Omental fat pad (tissue), 4 donors: Measurements from ENCODE around the gene ADAMTS13. TPM values are rescaled to one million over a fixed set of nuclear protein-coding genes. Genes with fewer than 3 reads are reported as not detected.

ENCODE experiments used
- ATAC-seq: fragments of 150-250 bp; one replicate; pipeline ENCODE4 v1.9.1; 2016; ENCODE audit warnings: mild to moderate bottlenecking, moderate library complexity; ENCODE audit not compliant: low FRiP score
- DNase-seq: peaks from one replicate; pipeline ENCODE4 v3.0.0-alpha.2; 2019; ENCODE audit warnings: low spot score
- CTCF ChIP-seq, 3 donors: fragments of 450-650 bp; IDR thresholded peaks; one replicate each; pipeline ENCODE4 v1.5.1; 2016 to 2017; ENCODE audit warnings: antibody characterized with exemption in 3 of 3, mild to moderate bottlenecking in 3 of 3, moderate library complexity in 2 of 3
- total RNA-seq, 4 donors: library from RNA; depleted of rRNA; stranded (reverse); fragments of >200 nt; gene quantifications; one replicate each; pipeline ENCODE4 v1.1.0, GENCODE V29; 2016

Gene ADAMTS13
- total RNA-seq, 4 donors from 2014 or later = 1.1 to 3.0 (median 1.2) TPM

GRCh38 chr9:133402689-133403088 lies 19.5 kb upstream of the ADAMTS13 start:
- TF ChIP-seq CTCF (IDR thresholded peaks at IDR 0.05) = no peak
- ATAC-seq (no peak), DNase-seq (no peak)

GRCh38 chr9:133403766-133404453 lies 18.3 kb upstream of the ADAMTS13 start:
- DNase-seq (no peak), ATAC-seq (no peak)
- TF ChIP-seq CTCF (IDR thresholded peaks at IDR 0.05) = no peak

- TF ChIP-seq CTCF (IDR thresholded peaks at IDR 0.05) = no peak
- no peak for ATAC-seq
- DNase-seq = no peak
These were observed 17.6 kb upstream of the ADAMTS13 start for GRCh38 chr9:133404454-133405002.

GRCh38 chr9:133405508-133406438 lies 16.4 kb upstream of the ADAMTS13 start:
- ATAC-seq (peak; percentile 26), DNase-seq (no peak)
- TF ChIP-seq CTCF (IDR thresholded peaks at IDR 0.05) = no peak

GRCh38 chr9:133406480-133407307 lies 15.5 kb upstream of the ADAMTS13 start:
- TF ChIP-seq CTCF (IDR thresholded peaks at IDR 0.05) = peak in 2 of 3 donors; percentile 5 to 84
- ATAC-seq (peak; percentile 74), DNase-seq (peak; percentile 58)

GRCh38 chr9:133408042-133408441 lies 14.1 kb upstream of the ADAMTS13 start:
- ATAC-seq (no peak), DNase-seq (no peak)
- TF ChIP-seq CTCF (IDR thresholded peaks at IDR 0.05) = no peak
